NOMO-1 (cell line): ENCODE measurements around the gene MALRD1.

Experiments used
- DNase-seq, 2 experiments: peaks; one replicate each; lab custom pipeline; 2025; ENCODE audit not compliant: unreplicated experiment in 2 of 2; lab: John Stamatoyannopoulos, UW

The MALRD1 gene

GRCh38 chr10:19212590-19212989, 164.0 kb downstream of the MALRD1 start:
- no peak for DNase-seq

DNA sequence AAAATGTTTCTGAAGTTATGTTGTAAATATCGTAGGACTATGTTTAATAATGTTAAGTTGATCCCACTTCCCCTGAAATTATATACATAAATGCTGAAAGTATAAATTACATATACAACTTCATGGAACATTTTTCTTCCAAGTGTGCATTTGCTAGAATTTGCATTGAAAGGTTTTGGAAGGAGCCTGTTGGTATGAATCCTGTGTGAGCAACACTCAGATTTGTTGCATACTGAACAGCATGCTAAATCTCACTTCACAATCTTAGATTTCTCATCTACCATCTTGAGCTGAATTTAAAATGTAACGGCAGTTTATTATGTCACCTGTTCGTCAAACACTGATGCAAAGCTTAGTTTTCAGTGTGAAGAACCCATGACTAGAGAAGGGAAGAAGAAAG, 172.6 kb downstream of the MALRD1 start:
- no peak for DNase-seq

DNA sequence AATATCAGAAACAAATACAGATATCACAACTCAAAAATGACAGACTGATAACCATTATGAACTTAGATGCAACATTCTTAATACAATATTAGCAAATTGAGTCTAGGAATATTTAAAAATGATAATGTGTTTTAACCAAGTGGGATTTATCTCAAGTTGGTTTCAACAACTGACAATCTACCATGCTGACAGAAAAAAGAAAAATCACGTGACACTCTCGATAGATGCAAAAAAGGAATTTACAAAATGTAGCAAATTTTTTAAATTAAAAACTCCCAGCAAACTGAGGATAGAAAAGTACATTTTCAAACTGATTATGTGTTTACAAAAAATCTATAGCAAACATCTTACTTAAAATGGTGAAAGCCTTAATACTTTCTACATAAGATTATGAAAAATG, 177.4 kb downstream of the MALRD1 start:
- no peak for DNase-seq

DNA sequence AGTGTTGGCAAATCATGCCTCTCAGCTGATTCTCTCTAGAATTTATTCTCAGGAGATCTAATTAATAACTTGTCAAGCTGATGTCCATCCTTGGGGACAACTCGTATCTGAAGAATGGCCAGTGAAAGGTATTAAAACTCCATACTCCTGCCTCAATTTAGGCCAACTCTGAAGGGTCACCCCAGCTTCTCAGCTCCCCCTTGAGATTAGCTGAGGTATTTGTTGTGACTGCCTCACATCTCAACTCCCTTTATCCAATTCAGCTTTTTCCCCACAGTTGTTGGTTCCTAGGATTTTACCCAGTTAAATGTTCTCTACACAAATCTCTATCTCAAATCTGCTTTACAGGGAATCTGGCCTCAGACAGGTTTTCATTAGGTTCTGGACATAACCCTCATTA, 182.4 kb downstream of the MALRD1 start:
- no peak for DNase-seq

DNA sequence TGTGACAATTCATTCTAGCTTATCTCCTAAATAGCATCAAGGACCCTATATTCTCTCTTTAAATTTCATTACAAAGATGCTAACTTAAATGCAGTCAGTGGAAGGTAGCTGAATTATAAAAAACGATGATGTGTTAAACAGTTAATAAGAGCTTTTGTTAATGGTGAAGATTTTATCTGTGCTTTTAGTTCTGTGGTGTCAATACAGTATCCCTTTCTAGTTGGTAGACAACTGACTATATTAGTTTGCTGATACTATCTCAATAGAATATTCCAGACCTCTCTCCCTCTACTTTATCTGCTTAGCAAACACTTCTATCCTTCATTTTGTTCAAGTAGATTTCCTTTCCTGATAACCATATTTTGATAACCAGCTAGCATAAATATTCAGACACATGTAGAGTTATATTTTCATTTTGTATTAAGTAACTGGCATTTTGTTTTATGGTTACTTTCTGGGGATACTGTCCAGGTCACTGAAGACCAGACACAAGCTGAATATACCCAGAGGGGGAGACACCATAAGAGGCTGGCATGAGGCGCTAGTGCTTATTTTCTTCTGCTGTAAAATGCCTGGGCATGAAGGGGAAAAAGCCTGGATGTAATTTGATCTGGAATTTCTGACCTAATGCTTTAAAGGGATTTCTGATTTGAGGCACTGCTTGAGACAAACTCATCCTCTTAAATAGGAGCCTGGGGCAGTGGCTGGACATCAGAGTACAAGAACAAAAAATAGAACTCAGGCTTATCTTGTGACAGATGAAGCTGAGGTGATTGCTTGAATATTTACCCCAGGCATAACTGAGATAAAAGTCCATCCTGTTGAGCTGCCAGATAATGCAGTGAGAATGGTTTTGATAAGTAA, 197.5 kb downstream of the MALRD1 start:
- DNase-seq = no peak

DNA sequence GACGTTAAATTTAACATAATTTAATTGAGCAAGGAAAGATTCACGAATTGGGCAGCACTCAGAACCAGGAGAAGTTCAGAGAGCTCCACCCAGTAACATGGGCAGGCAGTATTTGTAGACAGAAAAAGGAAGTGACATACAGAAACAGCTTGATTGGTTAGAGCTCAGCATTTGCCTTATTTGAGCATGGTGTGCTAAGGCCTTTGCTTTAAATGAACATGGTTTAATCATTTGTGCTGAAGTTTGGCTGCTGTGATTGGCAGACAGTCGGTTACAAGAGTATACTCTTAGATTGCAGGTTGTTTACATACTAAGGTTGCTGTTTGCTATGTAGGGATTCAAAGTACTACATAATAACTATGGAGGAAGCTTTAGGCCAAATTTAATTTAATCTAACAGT, 199.2 kb downstream of the MALRD1 start:
- no peak for DNase-seq

DNA sequence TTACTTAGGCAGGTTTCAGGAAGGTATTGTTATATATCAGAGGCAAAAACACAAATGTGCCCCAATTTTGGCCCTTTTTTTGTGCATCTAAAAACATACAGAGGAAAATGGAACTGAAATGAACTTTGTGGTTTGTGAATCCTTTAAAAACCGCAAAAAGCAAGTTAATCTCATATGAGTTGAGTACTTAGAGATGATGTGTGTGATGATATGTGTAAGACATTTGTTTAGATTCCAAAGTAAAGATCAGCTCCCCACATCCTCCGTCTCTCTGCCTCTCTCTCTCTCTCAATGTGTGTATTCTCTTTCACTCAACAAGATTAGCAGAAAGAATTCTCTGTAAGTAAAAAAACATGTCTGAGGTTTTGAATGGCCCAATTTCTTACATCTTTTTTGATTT, 201.9 kb downstream of the MALRD1 start:
- DNase-seq = no peak

GRCh38 chr10:19252531-19252930, 203.9 kb downstream of the MALRD1 start:
- no peak for DNase-seq

DNA sequence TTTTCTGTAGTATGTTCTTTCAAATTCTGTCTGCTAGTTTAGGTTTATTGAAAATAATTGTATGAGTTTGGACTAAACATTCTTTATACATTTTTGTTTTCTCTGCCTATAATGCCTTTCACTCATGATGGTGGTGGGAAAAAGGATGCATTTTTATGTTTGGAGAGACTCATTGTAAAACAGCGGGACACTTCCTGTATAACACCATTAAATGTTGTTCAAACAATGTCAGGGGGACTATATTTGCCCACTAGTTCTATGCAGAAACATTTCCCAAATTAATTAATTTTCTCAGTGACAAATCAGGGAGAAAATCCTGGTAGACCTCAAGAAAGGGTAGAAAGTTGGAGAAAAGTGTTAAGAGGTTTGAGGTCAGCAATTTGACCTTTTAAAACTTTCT, 207.7 kb downstream of the MALRD1 start:
- no peak for DNase-seq

- no peak for DNase-seq
Measured at GRCh38 chr10:19263262-19263661, 214.7 kb downstream of the MALRD1 start.

GRCh38 chr10:19283285-19283684, 234.7 kb downstream of the MALRD1 start:
- no peak for DNase-seq

GRCh38 chr10:19283786-19284185, 235.2 kb downstream of the MALRD1 start:
- no peak for DNase-seq

- DNase-seq = no peak
Measured at GRCh38 chr10:19290770-19291169, 242.2 kb downstream of the MALRD1 start.

DNA sequence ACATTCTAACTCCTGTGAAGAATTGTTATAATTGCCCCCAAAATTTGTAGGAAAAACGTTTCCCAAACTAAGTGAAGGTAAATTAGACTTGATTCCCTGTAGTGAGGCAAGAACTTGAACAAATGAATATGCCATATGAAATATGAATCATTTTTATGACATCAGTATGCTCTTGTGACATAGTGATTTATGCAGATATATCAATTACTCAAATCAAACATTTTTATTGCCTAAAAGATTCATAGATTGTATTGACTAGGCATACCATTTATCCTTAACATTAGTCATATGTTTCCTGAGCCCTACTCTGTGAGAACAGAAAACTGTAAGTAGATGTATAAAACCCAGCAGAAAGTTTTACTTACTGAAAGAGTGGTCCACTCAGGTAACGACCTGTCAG, 245.6 kb downstream of the MALRD1 start:
- DNase-seq = no peak

GRCh38 chr10:19299645-19300044, 251.0 kb downstream of the MALRD1 start:
- no peak for DNase-seq

GRCh38 chr10:19302117-19302516, 253.5 kb downstream of the MALRD1 start:
- DNase-seq = no peak

DNA sequence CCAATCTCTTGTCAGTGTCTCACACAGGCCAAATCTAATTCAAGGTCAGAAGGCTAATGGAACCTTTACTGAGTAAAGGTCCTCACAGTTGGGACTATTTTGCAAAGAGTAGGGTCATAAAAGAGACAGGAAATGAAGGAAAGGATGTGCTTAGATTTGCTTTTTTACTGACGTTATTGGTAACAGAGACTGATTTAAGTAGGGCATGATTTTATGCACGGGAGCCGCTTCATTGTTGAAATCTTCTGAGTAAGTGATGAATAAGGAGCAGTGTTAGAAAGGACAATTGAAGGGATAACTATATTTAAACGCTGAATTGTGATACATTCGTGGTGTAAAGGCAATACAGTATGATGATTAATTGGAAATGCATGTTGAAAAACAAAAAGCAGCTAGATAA, 261.5 kb downstream of the MALRD1 start:
- no peak for DNase-seq

GRCh38 chr10:19316204-19316870, 267.7 kb downstream of the MALRD1 start:
- DNase-seq = no peak

- no peak for DNase-seq
Measured at GRCh38 chr10:19317952-19318351, 269.4 kb downstream of the MALRD1 start.

DNA sequence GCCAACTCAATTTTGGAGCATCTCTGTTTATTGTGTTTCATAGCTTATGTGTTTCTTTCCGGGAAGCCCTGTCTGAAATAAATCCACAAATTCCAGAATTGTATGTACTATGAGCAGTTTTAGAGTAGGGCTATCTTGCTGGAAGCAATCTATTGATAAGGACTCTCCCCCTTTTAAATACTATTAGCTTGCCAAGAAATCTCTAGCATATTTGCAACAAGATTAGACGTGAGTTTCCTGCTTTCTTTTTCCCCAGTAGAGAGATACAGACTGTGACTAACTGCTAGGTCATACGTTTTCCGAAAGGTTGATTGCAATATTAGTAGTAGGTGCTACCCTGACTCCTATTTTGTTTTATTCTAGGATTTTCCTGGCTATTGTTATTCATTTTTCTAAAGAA, 277.0 kb downstream of the MALRD1 start:
- no peak for DNase-seq

DNA sequence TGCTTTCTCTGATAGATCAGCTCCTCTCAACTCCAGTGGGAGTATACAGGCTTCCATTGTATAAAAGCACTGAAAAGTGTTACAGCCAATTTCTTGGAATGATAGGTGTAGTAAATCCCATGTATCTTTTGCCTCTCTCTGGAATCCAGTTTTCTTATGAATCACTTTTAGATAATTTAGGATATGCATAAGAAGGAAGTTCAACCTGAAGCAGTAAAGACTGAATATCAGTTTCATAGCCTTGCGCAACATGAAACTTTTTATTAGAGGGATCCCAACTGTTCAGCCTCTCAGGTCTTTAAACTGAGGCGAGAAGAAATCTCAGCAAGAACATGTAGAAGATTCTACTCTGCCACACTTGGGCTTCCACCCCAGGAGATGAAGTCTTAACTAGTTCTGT, 280.0 kb downstream of the MALRD1 start:
- DNase-seq = no peak

DNA sequence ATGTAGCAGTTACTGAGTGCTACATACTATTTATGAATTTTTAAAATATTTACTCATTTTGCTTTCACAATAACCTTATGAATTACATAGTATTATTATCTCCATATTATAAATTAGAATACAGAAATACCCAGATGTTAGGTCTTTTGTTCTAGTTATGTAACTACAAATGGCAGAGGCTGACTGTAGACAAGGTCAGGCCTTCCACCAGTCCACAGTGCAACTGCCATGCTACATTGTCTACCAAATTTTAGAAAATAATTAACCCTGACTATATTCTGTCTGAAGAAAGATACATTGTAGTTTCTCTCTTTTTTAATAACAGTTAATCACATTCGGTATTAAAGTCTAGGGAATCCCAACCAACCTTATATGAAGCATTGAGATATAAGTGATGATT, 280.9 kb downstream of the MALRD1 start:
- no peak for DNase-seq
